Activated T-helper 1 cell treated with anti-CD3 and anti-CD28 coated beads, Interleukin-12 subunit alpha, Interleukin-12 subunit beta, Interleukin-2, Interleukin-4 antibody, amounts not matched to agents 30 ng/mL and 10 ng/mL and 1 ng/mL, durations not matched to agents 14 hours and 24 hours and 36 hours (primary cell): ENCODE results near the gene SAMD8. TPM values are rescaled to one million over a fixed set of nuclear protein-coding genes. Genes with fewer than 3 reads are reported as not detected.
"Not testable (repeated sequence)": the region's sequence is repeated elsewhere in the genome, so short reads cannot be mapped to it uniquely, and the experiment has no call there.

Experiments used
- DNase-seq: peaks from one replicate; pipeline ENCODE4 v3.0.0; 2021; ENCODE audit warnings: low spot score
- H3K27ac Mint-ChIP-seq: one replicate; pipeline ENCODE4 v1.8.0; 2021; ENCODE audit warnings: mild to moderate bottlenecking, mixed read lengths
- H3K27me3 Mint-ChIP-seq: one replicate; pipeline ENCODE4 v1.8.0; 2022; ENCODE audit warnings: mild to moderate bottlenecking, moderate library complexity, mixed read lengths; ENCODE audit not compliant: insufficient read depth
- H3K36me3 Mint-ChIP-seq: one replicate; pipeline ENCODE4 v1.8.0; 2021; ENCODE audit warnings: low read depth, mixed read lengths
- H3K4me1 Mint-ChIP-seq: one replicate; pipeline ENCODE4 v1.8.0; 2021; ENCODE audit warnings: low read depth, mixed read lengths
- H3K4me3 Mint-ChIP-seq: one replicate; pipeline ENCODE4 v1.8.0; 2021; ENCODE audit warnings: mild to moderate bottlenecking, moderate library complexity, mixed read lengths
- H3K9me3 Mint-ChIP-seq: one replicate; pipeline ENCODE4 v1.8.0; 2021; ENCODE audit warnings: mixed read lengths
- intact Hi-C: fragments of 100-400 bp; cut with micrococcal nuclease; formaldehyde crosslinking; loops from one replicate; pipeline ENCODE4 v1.15.1; 2024
- total RNA-seq: library from RNA; stranded (reverse); gene quantifications from 2 replicates; pipeline ENCODE4 v1.2.3, GENCODE V29; 2022

Gene SAMD8
- total RNA-seq, 1 donor from 2014 or later: 16.2 TPM

GRCh38 chr10:75105576-75106197 is 5.8 kb upstream of the SAMD8 start:
- no peaks in the 10 kb centered on the region for H3K27me3 Mint-ChIP-seq
- DNase-seq: no peak
- H3K36me3 Mint-ChIP-seq: no peaks in the 10 kb centered on the region
- no peak overlapping the region for H3K27ac Mint-ChIP-seq
- peaks cover 14% of the 10 kb centered on the region for H3K4me1 Mint-ChIP-seq
- intact Hi-C loops: loop anchor here (10.0 kb wide), 1 partner anchor 691 kb away; no protein-coding TSS in a partner anchor
- H3K4me3 Mint-ChIP-seq: no peak overlapping the region
- no peaks in the 10 kb centered on the region for H3K9me3 Mint-ChIP-seq

- DNase-seq: no peak
- no peaks in the 10 kb centered on the region for H3K9me3 Mint-ChIP-seq
- H3K27me3 Mint-ChIP-seq: no peaks in the 10 kb centered on the region
- no peaks in the 10 kb centered on the region for H3K36me3 Mint-ChIP-seq
- intact Hi-C loops: loop anchor here (10.0 kb wide), 1 partner anchor 691 kb away; no protein-coding TSS in a partner anchor
- H3K4me3 Mint-ChIP-seq: no peak overlapping the region
- H3K27ac Mint-ChIP-seq: no peak overlapping the region
- H3K4me1 Mint-ChIP-seq: peaks cover 19% of the 10 kb centered on the region
These were observed 5.2 kb upstream of the SAMD8 start for GRCh38 chr10:75106242-75106641.

GRCh38 chr10:75106891-75107290 is 4.6 kb upstream of the SAMD8 start:
- not testable (repeated sequence) for DNase-seq, H3K27ac Mint-ChIP-seq, H3K36me3 Mint-ChIP-seq, H3K9me3 Mint-ChIP-seq, H3K4me3 Mint-ChIP-seq, H3K27me3 Mint-ChIP-seq
- intact Hi-C loops: loop anchor here (10.0 kb wide), 1 partner anchor 692 kb away; no protein-coding TSS in a partner anchor
- peaks cover 20% of the 10 kb centered on the region for H3K4me1 Mint-ChIP-seq

- DNase-seq: no peak
- intact Hi-C loops: loop anchor here (10.0 kb wide), 1 partner anchor 693 kb away; no protein-coding TSS in a partner anchor
- Mint-ChIP-seq H3K27ac (no peak overlapping the region), H3K4me1 (peaks cover 31% of the 10 kb centered on the region), H3K9me3 (no peaks in the 10 kb centered on the region), H3K4me3 (no peak overlapping the region), H3K36me3 (peaks cover 3% of the 10 kb centered on the region), H3K27me3 (no peaks in the 10 kb centered on the region)
These were observed 3.4 kb upstream of the SAMD8 start for GRCh38 chr10:75107756-75108683.

GRCh38 chr10:75108684-75109458 is 2.6 kb upstream of the SAMD8 start:
- Mint-ChIP-seq H3K27ac (peak overlapping the region; percentile 81), H3K27me3 (no peaks in the 10 kb centered on the region)
- no peak for DNase-seq

GRCh38 chr10:75109459-75109778 is 2.0 kb upstream of the SAMD8 start:
- Mint-ChIP-seq H3K4me1 (peaks cover 38% of the 10 kb centered on the region), H3K27me3 (no peaks in the 10 kb centered on the region), H3K9me3 (no peaks in the 10 kb centered on the region), H3K27ac (peak overlapping the region; percentile 81), H3K4me3 (peak overlapping the region; percentile 95), H3K36me3 (peaks cover 3% of the 10 kb centered on the region)
- DNase-seq: no peak
- intact Hi-C loops: loop anchor here (10.0 kb wide), 1 partner anchor 695 kb away; no protein-coding TSS in a partner anchor

More at GRCh38 chr10:75108684-75109458, 2.6 kb upstream of the SAMD8 start:
- Mint-ChIP-seq H3K4me3 (no peak overlapping the region), H3K9me3 (no peaks in the 10 kb centered on the region), H3K36me3 (peaks cover 3% of the 10 kb centered on the region), H3K4me1 (peaks cover 36% of the 10 kb centered on the region)
- intact Hi-C loops: loop anchor here (10.0 kb wide), 1 partner anchor 694 kb away; no protein-coding TSS in a partner anchor

GRCh38 chr10:75110006-75110632 is 1.3 kb upstream of the SAMD8 start:
- DNase-seq: no peak
- peaks cover 10% of the 10 kb centered on the region for H3K36me3 Mint-ChIP-seq
- H3K4me1 Mint-ChIP-seq: peaks cover 45% of the 10 kb centered on the region
- H3K27ac Mint-ChIP-seq: peak overlapping the region; percentile 84
- H3K4me3 Mint-ChIP-seq: peak overlapping the region; percentile 95
- H3K27me3 Mint-ChIP-seq: no peaks in the 10 kb centered on the region
- intact Hi-C loops: loop anchor here (2.0 to 5.0 kb wide), 6 partner anchors 72 to 1863 kb away; partner anchors contain the start of genes ADK, AP3M1, DNAJC9 and PPP3CB
- H3K9me3 Mint-ChIP-seq: no peaks in the 10 kb centered on the region

- peak; percentile 27 for DNase-seq
These were observed 637 bp downstream of the SAMD8 start for GRCh38 chr10:75111907-75112679.

GRCh38 chr10:75115137-75115536 is 3.7 kb downstream of the SAMD8 start:
- Mint-ChIP-seq H3K9me3 (no peaks in the 10 kb centered on the region), H3K4me3 (no peak overlapping the region), H3K27me3 (no peaks in the 10 kb centered on the region), H3K27ac (peak overlapping the region; percentile 31), H3K36me3 (peaks cover 10% of the 10 kb centered on the region), H3K4me1 (peaks cover 49% of the 10 kb centered on the region)
- intact Hi-C loops: no loop called here
- DNase-seq: no peak

More at GRCh38 chr10:75111907-75112679, 637 bp downstream of the SAMD8 start:
- peaks cover 10% of the 10 kb centered on the region for H3K36me3 Mint-ChIP-seq
- peaks cover 50% of the 10 kb centered on the region for H3K4me1 Mint-ChIP-seq
- H3K27me3 Mint-ChIP-seq: no peaks in the 10 kb centered on the region
- intact Hi-C loops: loop anchor here (1.0 to 5.0 kb wide), 13 partner anchors 26 to 1865 kb away; partner anchors contain the start of genes ADK, AP3M1, DNAJC9 and KAT6B
- H3K9me3 Mint-ChIP-seq: no peaks in the 10 kb centered on the region
- H3K4me3 Mint-ChIP-seq: peak overlapping the region; percentile 95
- peak overlapping the region; percentile 99 for H3K27ac Mint-ChIP-seq

GRCh38 chr10:75116941-75117775 is 5.7 kb downstream of the SAMD8 start:
- H3K27ac Mint-ChIP-seq, H3K27me3 Mint-ChIP-seq, H3K4me3 Mint-ChIP-seq, intact Hi-C loops, H3K9me3 Mint-ChIP-seq, DNase-seq: not testable (repeated sequence)
- peaks cover 35% of the 10 kb centered on the region for H3K4me1 Mint-ChIP-seq
- peaks cover 10% of the 10 kb centered on the region for H3K36me3 Mint-ChIP-seq

GRCh38 chr10:75117995-75118394 is 6.5 kb downstream of the SAMD8 start:
- Mint-ChIP-seq H3K4me1 (peaks cover 26% of the 10 kb centered on the region), H3K36me3 (peaks cover 7% of the 10 kb centered on the region), H3K27me3 (no peaks in the 10 kb centered on the region), H3K27ac (no peak overlapping the region), H3K4me3 (no peak overlapping the region), H3K9me3 (no peaks in the 10 kb centered on the region)
- no peak for DNase-seq
- intact Hi-C loops: no loop called here
